K562 (cell line): ENCODE measurements around the gene MERTK. TPM values are rescaled to one million over a fixed set of nuclear protein-coding genes. Genes with fewer than 3 reads are reported as not detected.

Experiments used
- C11orf30 ChIP-seq: fragments of 450-650 bp; IDR thresholded peaks from 2 replicates; pipeline ENCODE4 v1.6.1; 2016; ENCODE audit warnings: low read depth, mild to moderate bottlenecking
- CAMTA2 ChIP-seq: fragments of 250-450 bp; sonication (Bioruptor Pico); conservative IDR thresholded peaks from 2 replicates; pipeline ENCODE4 v1.5.1; 2022
- CEBPB ChIP-seq: fragments of 450-650 bp; IDR thresholded peaks from 2 replicates; pipeline ENCODE4 v1.6.1; 2016; ENCODE audit warnings: missing genetic modification characterization, missing compliant biosample characterization
- ETV5 ChIP-seq: sonication (generic); formaldehyde crosslinking; IDR thresholded peaks from 2 replicates; pipeline ENCODE4 v1.4.0; 2020; ENCODE audit warnings: low read depth, mild to moderate bottlenecking, missing genetic modification reagents
- HDAC2 ChIP-seq: fragments of 450-650 bp; IDR thresholded peaks from 2 replicates; pipeline ENCODE4 v1.6.1; 2016; ENCODE audit warnings: mild to moderate bottlenecking
- HEY1 ChIP-seq: fragments of 250-450 bp; sonication (Bioruptor Pico); IDR thresholded peaks from 2 replicates; pipeline ENCODE4 v1.5.0; 2020; ENCODE audit warnings: mild to moderate bottlenecking, moderate library complexity, borderline replicate concordance
- HMG20A ChIP-seq: fragments of 450-650 bp; formaldehyde crosslinking; conservative IDR thresholded peaks from 2 replicates; pipeline ENCODE4 v1.4.0; 2020; ENCODE audit warnings: mild to moderate bottlenecking, mixed read lengths
- HSF4 ChIP-seq: fragments of 250-450 bp; sonication (Bioruptor Pico); IDR thresholded peaks from 2 replicates; pipeline ENCODE4 v2.1.2; 2022; ENCODE audit warnings: mild to moderate bottlenecking, moderate library complexity, borderline replicate concordance
- MAFK ChIP-seq: IDR thresholded peaks from 2 replicates; pipeline ENCODE4 v1.6.1; 2011; ENCODE audit warnings: low read length, improper control_type of control experiment
- NR2F6 ChIP-seq: fragments of 450-650 bp; formaldehyde crosslinking; IDR thresholded peaks from 2 replicates; pipeline ENCODE4 v1.4.0; 2020; ENCODE audit warnings: mild to moderate bottlenecking
- PCBP2 ChIP-seq: fragments of 200-400 bp; formaldehyde crosslinking; IDR thresholded peaks from 2 replicates; pipeline ENCODE4 v1.6.1; 2018; ENCODE audit warnings: low read length, low read depth, mild to moderate bottlenecking, moderate library complexity; ENCODE audit not compliant: poor library complexity, severe bottlenecking
- SMAD4 ChIP-seq: fragments of 250-450 bp; sonication (Bioruptor Pico); conservative IDR thresholded peaks from 2 replicates; pipeline ENCODE4 v1.8.0; 2021; ENCODE audit warnings: inconsistent platforms, mild to moderate bottlenecking, moderate library complexity
- SOX6 ChIP-seq: fragments of 450-650 bp; IDR thresholded peaks from 2 replicates; pipeline ENCODE4 v1.6.1; 2014; ENCODE audit warnings: mild to moderate bottlenecking
- TAL1 ChIP-seq: fragments of 450-650 bp; IDR thresholded peaks from 2 replicates; pipeline ENCODE4 v1.6.1; 2016; ENCODE audit warnings: mild to moderate bottlenecking
- TARDBP ChIP-seq: fragments of 450-650 bp; IDR thresholded peaks from 2 replicates; pipeline ENCODE4 v1.6.1; 2016
- TCFL5 ChIP-seq: fragments of 250-450 bp; sonication (Bioruptor Pico); conservative IDR thresholded peaks from 2 replicates; pipeline ENCODE4 v1.6.1; 2021; ENCODE audit warnings: mild to moderate bottlenecking, moderate library complexity, matching md5 sums
- ZBTB17 ChIP-seq: fragments of 450-650 bp; formaldehyde crosslinking; IDR thresholded peaks from 2 replicates; pipeline ENCODE4 v1.4.0; 2020; ENCODE audit warnings: mild to moderate bottlenecking
- polyA plus RNA-seq, 8 experiments: library from polyadenylated mRNA; depleted of rRNA in 4 of 8; stranded (reverse) in 5 of 8; unstranded in 3 of 8; fragments of >200 nt; fragmentation: Nextera tagmentation in 2 of 8; fragmentation: Illumina TruSeq in 1 of 8; extraction: Ambion mirVana in 2 of 8; extraction: Trizol in 1 of 8; gene quantifications; 2 replicates each; pipeline versions ENCODE4 v1.2.1 to v1.2.3, GENCODE V29; 2011 to 2014; ENCODE audit warnings: inconsistent platforms in 1 of 8, missing spikeins in 1 of 8
- total RNA-seq, 7 experiments: library from RNA; depleted of rRNA in 6 of 7; stranded (reverse); fragments of >200 nt in 6 of 7; fragmentation: Illumina TruSeq in 2 of 7; extraction: Trizol in 2 of 7; gene quantifications; 2 replicates each; pipeline versions ENCODE4 v1.2.1 to v1.2.3, GENCODE V29; 2011 to 2021; ENCODE audit warnings: low replicate concordance in 1 of 7
- TF ChIP-seq, protein P1 (sequence below): fragments of 450-650 bp; formaldehyde crosslinking; IDR thresholded peaks from 2 replicates; pipeline ENCODE4 v1.4.0; 2020; ENCODE audit warnings: mild to moderate bottlenecking, mixed read lengths
- TF ChIP-seq, protein P2 (sequence below): IDR thresholded peaks from 2 replicates; pipeline ENCODE4 v1.6.1; 2011; ENCODE audit not compliant: insufficient read length; ENCODE audit errors: extremely low read depth
- TF ChIP-seq, protein P3 (sequence below): sonication (generic); formaldehyde crosslinking; IDR thresholded peaks from 2 replicates; pipeline ENCODE4 v1.8.0; 2023; ENCODE audit warnings: missing genetic modification reagents, mild to moderate bottlenecking, borderline replicate concordance

Gene MERTK
- total and polyA plus RNA-seq, 9 of the 15 experiments (the other 6 are each of a cell fraction or from before 2014, with no cell fraction given): 0.23 to 1.6 (median 0.74) TPM

DNA sequence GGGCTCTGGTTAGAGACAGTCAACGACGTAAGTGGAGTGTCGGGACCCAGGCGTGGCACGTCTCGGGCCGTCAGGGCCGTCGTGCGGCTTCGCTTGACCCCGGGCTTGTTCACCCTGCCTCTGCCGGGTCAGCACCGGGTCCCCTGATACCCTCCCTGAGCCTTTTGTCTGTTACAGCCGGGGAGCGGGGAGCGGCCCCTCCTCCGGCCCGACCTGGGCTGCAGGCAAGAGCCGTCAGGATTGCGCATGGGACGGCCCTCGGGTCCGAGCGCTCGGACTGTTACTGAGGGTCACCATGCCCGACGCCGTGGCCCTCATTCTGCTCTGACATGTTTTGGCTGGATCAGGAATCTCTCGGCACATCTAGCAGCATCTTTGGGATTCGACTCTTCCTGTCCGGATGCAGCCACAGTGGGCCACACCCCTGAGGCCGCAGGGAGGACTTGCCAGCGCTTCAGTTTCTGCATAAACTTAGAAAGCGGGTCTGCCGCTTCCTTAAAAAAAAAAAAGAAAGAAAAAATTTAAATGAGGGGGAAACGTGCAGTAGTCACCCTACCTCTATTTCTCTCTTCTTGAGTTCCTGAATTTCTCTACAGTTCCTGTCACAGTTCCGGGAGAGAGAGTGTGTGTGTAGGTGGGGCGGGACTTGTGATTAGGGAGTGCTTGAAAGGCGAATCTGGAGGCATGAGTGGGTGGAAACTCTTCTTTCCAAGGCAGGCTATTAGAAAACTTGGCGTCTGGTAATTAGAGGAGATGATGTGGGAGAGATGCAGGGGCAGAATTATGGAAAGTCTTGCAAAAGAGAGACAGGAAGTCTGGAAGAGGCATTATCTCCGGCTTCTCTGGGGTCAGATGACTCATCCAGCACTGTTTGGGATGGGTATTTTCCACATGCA, 157.6 kb downstream of the MERTK start (continued):
- TF ChIP-seq CEBPB (tag): peak; percentile 35; the same call in 1 of the 2 replicates
- no peak for TF ChIP-seq NR2F6 (CRISPR knock-in tag)
- TF ChIP-seq, protein P1, sequence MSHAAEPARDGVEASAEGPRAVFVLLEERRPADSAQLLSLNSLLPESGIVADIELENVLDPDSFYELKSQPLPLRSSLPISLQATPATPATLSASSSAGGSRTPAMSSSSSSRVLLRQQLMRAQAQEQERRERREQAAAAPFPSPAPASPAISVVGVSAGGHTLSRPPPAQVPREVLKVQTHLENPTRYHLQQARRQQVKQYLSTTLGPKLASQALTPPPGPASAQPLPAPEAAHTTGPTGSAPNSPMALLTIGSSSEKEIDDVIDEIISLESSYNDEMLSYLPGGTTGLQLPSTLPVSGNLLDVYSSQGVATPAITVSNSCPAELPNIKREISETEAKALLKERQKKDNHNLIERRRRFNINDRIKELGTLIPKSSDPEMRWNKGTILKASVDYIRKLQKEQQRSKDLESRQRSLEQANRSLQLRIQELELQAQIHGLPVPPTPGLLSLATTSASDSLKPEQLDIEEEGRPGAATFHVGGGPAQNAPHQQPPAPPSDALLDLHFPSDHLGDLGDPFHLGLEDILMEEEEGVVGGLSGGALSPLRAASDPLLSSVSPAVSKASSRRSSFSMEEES: no peak
- TF ChIP-seq HMG20A: no peak
- TF ChIP-seq ETV5: peak; percentile 86
- TF ChIP-seq SMAD4 (CRISPR knock-in tag): peak; percentile 26; the same call in 1 of the 2 replicates
- peak; percentile 15; the same call in 1 of the 2 replicates for TF ChIP-seq C11orf30
- TF ChIP-seq ZBTB17 (CRISPR knock-in tag): no peak
- no peak for TF ChIP-seq HDAC2
- TF ChIP-seq SOX6: peak; percentile 36; the same call in 1 of the 2 replicates
- TF ChIP-seq PCBP2: no peak
- TF ChIP-seq, protein P2, sequence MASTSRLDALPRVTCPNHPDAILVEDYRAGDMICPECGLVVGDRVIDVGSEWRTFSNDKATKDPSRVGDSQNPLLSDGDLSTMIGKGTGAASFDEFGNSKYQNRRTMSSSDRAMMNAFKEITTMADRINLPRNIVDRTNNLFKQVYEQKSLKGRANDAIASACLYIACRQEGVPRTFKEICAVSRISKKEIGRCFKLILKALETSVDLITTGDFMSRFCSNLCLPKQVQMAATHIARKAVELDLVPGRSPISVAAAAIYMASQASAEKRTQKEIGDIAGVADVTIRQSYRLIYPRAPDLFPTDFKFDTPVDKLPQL: no peak
- TF ChIP-seq MAFK: no peak
- TF ChIP-seq HEY1: no peak
- TF ChIP-seq CAMTA2 (CRISPR knock-in tag): no peak
- TF ChIP-seq HSF4: no peak
- TF ChIP-seq, protein P3, sequence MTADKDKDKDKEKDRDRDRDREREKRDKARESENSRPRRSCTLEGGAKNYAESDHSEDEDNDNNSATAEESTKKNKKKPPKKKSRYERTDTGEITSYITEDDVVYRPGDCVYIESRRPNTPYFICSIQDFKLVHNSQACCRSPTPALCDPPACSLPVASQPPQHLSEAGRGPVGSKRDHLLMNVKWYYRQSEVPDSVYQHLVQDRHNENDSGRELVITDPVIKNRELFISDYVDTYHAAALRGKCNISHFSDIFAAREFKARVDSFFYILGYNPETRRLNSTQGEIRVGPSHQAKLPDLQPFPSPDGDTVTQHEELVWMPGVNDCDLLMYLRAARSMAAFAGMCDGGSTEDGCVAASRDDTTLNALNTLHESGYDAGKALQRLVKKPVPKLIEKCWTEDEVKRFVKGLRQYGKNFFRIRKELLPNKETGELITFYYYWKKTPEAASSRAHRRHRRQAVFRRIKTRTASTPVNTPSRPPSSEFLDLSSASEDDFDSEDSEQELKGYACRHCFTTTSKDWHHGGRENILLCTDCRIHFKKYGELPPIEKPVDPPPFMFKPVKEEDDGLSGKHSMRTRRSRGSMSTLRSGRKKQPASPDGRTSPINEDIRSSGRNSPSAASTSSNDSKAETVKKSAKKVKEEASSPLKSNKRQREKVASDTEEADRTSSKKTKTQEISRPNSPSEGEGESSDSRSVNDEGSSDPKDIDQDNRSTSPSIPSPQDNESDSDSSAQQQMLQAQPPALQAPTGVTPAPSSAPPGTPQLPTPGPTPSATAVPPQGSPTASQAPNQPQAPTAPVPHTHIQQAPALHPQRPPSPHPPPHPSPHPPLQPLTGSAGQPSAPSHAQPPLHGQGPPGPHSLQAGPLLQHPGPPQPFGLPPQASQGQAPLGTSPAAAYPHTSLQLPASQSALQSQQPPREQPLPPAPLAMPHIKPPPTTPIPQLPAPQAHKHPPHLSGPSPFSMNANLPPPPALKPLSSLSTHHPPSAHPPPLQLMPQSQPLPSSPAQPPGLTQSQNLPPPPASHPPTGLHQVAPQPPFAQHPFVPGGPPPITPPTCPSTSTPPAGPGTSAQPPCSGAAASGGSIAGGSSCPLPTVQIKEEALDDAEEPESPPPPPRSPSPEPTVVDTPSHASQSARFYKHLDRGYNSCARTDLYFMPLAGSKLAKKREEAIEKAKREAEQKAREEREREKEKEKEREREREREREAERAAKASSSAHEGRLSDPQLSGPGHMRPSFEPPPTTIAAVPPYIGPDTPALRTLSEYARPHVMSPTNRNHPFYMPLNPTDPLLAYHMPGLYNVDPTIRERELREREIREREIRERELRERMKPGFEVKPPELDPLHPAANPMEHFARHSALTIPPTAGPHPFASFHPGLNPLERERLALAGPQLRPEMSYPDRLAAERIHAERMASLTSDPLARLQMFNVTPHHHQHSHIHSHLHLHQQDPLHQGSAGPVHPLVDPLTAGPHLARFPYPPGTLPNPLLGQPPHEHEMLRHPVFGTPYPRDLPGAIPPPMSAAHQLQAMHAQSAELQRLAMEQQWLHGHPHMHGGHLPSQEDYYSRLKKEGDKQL (CRISPR knock-in tag): no peak
- no peak for TF ChIP-seq TCFL5 (CRISPR knock-in tag)
- 0 out of 2 replicates have a peak, but pooled peaks have one; percentile 5 for TF ChIP-seq TAL1
- no peak for TF ChIP-seq TARDBP
